ENCODE results near the gene MDC1. TPM values are rescaled to one million over a fixed set of nuclear protein-coding genes. Genes with fewer than 3 reads are reported as not detected.
A peak's percentile ranks its signal among the peaks of the same experiment; 100 is the strongest.

MDC1 gene
- total and polyA plus RNA-seq, 2 of the 13 experiments (the other 11 are each of a cell fraction or from before 2014, with no cell fraction given), result 8.4 to 14.0 TPM

DNA sequence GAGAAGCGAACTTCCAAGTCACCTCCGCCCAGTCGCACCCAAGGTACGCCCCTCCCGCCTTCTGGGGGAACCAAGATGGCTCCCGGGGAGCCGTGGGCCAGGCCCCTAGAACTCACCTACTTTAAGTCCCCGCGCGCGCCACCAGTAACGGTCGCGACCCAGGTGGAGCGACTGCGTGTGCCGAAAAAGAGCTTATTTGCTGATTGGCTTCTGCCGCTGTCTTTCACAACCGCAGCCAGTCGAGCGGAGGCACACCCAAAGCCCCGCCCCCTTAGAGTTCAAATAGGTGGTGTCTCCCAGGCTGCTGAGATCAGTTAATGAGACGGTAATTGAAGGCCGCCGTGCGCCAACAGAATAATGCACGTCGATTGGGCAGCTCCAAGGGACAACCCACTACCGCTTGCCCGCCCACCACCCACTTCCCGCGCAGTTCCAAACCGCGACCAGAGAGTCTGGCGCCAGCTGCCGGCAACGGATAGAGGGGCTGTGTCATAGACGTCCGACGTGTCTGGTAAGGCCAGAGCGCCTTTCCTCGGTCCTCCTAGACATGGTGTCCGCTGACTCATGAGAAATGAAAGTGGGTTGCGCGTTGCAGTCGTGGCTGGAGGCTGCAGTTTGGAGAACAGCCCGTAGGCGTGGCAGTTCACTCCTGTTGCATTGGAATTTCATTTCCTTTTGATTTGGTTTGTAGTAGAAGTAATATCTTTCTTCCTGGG lies at the start of gene MDC1 (continued):
- TF ChIP-seq, protein P1, sequence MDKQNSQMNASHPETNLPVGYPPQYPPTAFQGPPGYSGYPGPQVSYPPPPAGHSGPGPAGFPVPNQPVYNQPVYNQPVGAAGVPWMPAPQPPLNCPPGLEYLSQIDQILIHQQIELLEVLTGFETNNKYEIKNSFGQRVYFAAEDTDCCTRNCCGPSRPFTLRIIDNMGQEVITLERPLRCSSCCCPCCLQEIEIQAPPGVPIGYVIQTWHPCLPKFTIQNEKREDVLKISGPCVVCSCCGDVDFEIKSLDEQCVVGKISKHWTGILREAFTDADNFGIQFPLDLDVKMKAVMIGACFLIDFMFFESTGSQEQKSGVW (CRISPR knock-in tag; IDR thresholded peaks at IDR 0.05; ENCODE audit: borderline replicate concordance), result no peak
- TF ChIP-seq, protein P2, sequence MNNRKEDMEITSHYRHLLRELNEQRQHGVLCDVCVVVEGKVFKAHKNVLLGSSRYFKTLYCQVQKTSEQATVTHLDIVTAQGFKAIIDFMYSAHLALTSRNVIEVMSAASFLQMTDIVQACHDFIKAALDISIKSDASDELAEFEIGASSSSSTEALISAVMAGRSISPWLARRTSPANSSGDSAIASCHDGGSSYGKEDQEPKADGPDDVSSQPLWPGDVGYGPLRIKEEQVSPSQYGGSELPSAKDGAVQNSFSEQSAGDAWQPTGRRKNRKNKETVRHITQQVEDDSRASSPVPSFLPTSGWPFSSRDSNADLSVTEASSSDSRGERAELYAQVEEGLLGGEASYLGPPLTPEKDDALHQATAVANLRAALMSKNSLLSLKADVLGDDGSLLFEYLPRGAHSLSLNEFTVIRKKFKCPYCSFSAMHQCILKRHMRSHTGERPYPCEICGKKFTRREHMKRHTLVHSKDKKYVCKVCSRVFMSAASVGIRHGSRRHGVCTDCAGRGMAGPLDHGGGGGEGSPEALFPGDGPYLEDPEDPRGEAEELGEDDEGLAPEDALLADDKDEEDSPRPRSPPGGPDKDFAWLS (CRISPR knock-in tag; IDR thresholded peaks at IDR 0.05; ENCODE audit: borderline replicate concordance), result no peak; the same call in 1 of the 2 replicates
- peak; percentile 95 for TF ChIP-seq ERF (CRISPR knock-in tag; IDR thresholded peaks at IDR 0.05)
- TF ChIP-seq ZFP62 (CRISPR knock-in tag; IDR thresholded peaks at IDR 0.05), result no peak
- peak; percentile 98 for TF ChIP-seq DR1 (CRISPR knock-in tag; IDR thresholded peaks at IDR 0.05)
- peak; percentile 73; the same call in 1 of the 2 replicates for TF ChIP-seq ZMAT3 (CRISPR knock-in tag; conservative IDR thresholded peaks at IDR 0.05)
- peak; percentile 88; the same call in 1 of the 2 replicates for TF ChIP-seq SRY (CRISPR knock-in tag; IDR thresholded peaks at IDR 0.05)
- TF ChIP-seq, protein P3, sequence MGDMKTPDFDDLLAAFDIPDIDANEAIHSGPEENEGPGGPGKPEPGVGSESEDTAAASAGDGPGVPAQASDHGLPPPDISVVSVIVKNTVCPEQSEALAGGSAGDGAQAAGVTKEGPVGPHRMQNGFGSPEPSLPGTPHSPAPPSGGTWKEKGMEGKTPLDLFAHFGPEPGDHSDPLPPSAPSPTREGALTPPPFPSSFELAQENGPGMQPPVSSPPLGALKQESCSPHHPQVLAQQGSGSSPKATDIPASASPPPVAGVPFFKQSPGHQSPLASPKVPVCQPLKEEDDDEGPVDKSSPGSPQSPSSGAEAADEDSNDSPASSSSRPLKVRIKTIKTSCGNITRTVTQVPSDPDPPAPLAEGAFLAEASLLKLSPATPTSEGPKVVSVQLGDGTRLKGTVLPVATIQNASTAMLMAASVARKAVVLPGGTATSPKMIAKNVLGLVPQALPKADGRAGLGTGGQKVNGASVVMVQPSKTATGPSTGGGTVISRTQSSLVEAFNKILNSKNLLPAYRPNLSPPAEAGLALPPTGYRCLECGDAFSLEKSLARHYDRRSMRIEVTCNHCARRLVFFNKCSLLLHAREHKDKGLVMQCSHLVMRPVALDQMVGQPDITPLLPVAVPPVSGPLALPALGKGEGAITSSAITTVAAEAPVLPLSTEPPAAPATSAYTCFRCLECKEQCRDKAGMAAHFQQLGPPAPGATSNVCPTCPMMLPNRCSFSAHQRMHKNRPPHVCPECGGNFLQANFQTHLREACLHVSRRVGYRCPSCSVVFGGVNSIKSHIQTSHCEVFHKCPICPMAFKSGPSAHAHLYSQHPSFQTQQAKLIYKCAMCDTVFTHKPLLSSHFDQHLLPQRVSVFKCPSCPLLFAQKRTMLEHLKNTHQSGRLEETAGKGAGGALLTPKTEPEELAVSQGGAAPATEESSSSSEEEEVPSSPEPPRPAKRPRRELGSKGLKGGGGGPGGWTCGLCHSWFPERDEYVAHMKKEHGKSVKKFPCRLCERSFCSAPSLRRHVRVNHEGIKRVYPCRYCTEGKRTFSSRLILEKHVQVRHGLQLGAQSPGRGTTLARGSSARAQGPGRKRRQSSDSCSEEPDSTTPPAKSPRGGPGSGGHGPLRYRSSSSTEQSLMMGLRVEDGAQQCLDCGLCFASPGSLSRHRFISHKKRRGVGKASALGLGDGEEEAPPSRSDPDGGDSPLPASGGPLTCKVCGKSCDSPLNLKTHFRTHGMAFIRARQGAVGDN (CRISPR knock-in tag; IDR thresholded peaks at IDR 0.05), result peak; percentile 94
- TF ChIP-seq, protein P4, sequence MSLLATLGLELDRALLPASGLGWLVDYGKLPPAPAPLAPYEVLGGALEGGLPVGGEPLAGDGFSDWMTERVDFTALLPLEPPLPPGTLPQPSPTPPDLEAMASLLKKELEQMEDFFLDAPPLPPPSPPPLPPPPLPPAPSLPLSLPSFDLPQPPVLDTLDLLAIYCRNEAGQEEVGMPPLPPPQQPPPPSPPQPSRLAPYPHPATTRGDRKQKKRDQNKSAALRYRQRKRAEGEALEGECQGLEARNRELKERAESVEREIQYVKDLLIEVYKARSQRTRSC (CRISPR knock-in tag; IDR thresholded peaks at IDR 0.05; ENCODE audit: low read depth), result no peak
- TF ChIP-seq, protein P5, sequence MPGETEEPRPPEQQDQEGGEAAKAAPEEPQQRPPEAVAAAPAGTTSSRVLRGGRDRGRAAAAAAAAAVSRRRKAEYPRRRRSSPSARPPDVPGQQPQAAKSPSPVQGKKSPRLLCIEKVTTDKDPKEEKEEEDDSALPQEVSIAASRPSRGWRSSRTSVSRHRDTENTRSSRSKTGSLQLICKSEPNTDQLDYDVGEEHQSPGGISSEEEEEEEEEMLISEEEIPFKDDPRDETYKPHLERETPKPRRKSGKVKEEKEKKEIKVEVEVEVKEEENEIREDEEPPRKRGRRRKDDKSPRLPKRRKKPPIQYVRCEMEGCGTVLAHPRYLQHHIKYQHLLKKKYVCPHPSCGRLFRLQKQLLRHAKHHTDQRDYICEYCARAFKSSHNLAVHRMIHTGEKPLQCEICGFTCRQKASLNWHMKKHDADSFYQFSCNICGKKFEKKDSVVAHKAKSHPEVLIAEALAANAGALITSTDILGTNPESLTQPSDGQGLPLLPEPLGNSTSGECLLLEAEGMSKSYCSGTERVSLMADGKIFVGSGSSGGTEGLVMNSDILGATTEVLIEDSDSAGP (CRISPR knock-in tag; IDR thresholded peaks at IDR 0.05; ENCODE audit: borderline replicate concordance), result peak; percentile 94
- TF ChIP-seq GZF1 (CRISPR knock-in tag; IDR thresholded peaks at IDR 0.05), result peak; percentile 61; the same call in 1 of the 2 replicates
- TF ChIP-seq, protein P6, sequence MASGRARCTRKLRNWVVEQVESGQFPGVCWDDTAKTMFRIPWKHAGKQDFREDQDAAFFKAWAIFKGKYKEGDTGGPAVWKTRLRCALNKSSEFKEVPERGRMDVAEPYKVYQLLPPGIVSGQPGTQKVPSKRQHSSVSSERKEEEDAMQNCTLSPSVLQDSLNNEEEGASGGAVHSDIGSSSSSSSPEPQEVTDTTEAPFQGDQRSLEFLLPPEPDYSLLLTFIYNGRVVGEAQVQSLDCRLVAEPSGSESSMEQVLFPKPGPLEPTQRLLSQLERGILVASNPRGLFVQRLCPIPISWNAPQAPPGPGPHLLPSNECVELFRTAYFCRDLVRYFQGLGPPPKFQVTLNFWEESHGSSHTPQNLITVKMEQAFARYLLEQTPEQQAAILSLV (CRISPR knock-in tag; IDR thresholded peaks at IDR 0.05; ENCODE audit: borderline replicate concordance), result peak; percentile 65
- TF ChIP-seq, protein P7, sequence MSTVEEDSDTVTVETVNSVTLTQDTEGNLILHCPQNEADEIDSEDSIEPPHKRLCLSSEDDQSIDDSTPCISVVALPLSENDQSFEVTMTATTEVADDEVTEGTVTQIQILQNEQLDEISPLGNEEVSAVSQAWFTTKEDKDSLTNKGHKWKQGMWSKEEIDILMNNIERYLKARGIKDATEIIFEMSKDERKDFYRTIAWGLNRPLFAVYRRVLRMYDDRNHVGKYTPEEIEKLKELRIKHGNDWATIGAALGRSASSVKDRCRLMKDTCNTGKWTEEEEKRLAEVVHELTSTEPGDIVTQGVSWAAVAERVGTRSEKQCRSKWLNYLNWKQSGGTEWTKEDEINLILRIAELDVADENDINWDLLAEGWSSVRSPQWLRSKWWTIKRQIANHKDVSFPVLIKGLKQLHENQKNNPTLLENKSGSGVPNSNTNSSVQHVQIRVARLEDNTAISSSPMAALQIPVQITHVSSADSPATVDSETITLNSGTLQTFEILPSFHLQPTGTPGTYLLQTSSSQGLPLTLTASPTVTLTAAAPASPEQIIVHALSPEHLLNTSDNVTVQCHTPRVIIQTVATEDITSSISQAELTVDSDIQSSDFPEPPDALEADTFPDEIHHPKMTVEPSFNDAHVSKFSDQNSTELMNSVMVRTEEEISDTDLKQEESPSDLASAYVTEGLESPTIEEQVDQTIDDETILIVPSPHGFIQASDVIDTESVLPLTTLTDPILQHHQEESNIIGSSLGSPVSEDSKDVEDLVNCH (CRISPR knock-in tag; IDR thresholded peaks at IDR 0.05), result no peak
- peak; percentile 96; the same call in 1 of the 2 replicates for TF ChIP-seq SMAD3 (CRISPR knock-in tag; IDR thresholded peaks at IDR 0.05)
- TF ChIP-seq MXD4 (CRISPR knock-in tag; IDR thresholded peaks at IDR 0.05), result peak; percentile 87; the same call in 1 of the 2 replicates

All from HepG2 (cell line).